ENCODE measurements around the gene ENOX1.

Gene ENOX1

GRCh38 chr13:43611281-43612273 is 175.2 kb downstream of the ENOX1 start:
- FAIRE-seq (no peak), DNase-seq (ENCODE audit: insufficient read length, low spot score) (no peak)

GRCh38 chr13:43608400-43609137 is 178.2 kb downstream of the ENOX1 start:
- FAIRE-seq: no peak
- no peak for DNase-seq (ENCODE audit: insufficient read length, low spot score)

- FAIRE-seq: no peak
- DNase-seq (ENCODE audit: insufficient read length, low spot score): no peak
Measured at GRCh38 chr13:43597599-43597945, 189.2 kb downstream of the ENOX1 start.

- DNase-seq (ENCODE audit: insufficient read length, low spot score) (no peak), FAIRE-seq (no peak)
Measured at GRCh38 chr13:43596924-43597598, 189.7 kb downstream of the ENOX1 start.

GRCh38 chr13:43596006-43596405 is 190.8 kb downstream of the ENOX1 start:
- DNase-seq (ENCODE audit: insufficient read length, low spot score): no peak
- FAIRE-seq: no peak

- no peak for FAIRE-seq
Measured at GRCh38 chr13:43587376-43587775, 199.4 kb downstream of the ENOX1 start.

GRCh38 chr13:43584751-43585150 is 202.0 kb downstream of the ENOX1 start:
- DNase-seq (ENCODE audit: insufficient read length, low spot score) (no peak), FAIRE-seq (no peak)

More at GRCh38 chr13:43587376-43587775, 199.4 kb downstream of the ENOX1 start:
- no peak for DNase-seq (ENCODE audit: insufficient read length, low spot score)

- DNase-seq (ENCODE audit: insufficient read length, low spot score) (no peak), FAIRE-seq (no peak)
Measured at GRCh38 chr13:43583321-43583720, 203.5 kb downstream of the ENOX1 start.

GRCh38 chr13:43580280-43580679 is 206.5 kb downstream of the ENOX1 start:
- FAIRE-seq: no peak
- DNase-seq (ENCODE audit: insufficient read length, low spot score): no peak

- DNase-seq (ENCODE audit: insufficient read length, low spot score) (no peak), FAIRE-seq (no peak)
Measured at GRCh38 chr13:43579321-43579720, 207.5 kb downstream of the ENOX1 start.

GRCh38 chr13:43574605-43575004 is 212.2 kb downstream of the ENOX1 start:
- DNase-seq (ENCODE audit: insufficient read length, low spot score): no peak
- FAIRE-seq: no peak

GRCh38 chr13:43573802-43574514 is 212.8 kb downstream of the ENOX1 start:
- FAIRE-seq (no peak), DNase-seq (ENCODE audit: insufficient read length, low spot score) (peak; percentile 5)

- no peak for FAIRE-seq
- no peak for DNase-seq (ENCODE audit: insufficient read length, low spot score)
Measured at GRCh38 chr13:43573361-43573740, 213.4 kb downstream of the ENOX1 start.

GRCh38 chr13:43572656-43573360 is 214.0 kb downstream of the ENOX1 start:
- no peak for FAIRE-seq
- no peak for DNase-seq (ENCODE audit: insufficient read length, low spot score)

- DNase-seq (ENCODE audit: insufficient read length, low spot score) (no peak), FAIRE-seq (no peak)
Measured at GRCh38 chr13:43569658-43570057, 217.1 kb downstream of the ENOX1 start.

GRCh38 chr13:43567608-43568007 is 219.2 kb downstream of the ENOX1 start:
- DNase-seq (ENCODE audit: insufficient read length, low spot score) (no peak), FAIRE-seq (no peak)

GRCh38 chr13:43564952-43565351 is 221.8 kb downstream of the ENOX1 start:
- no peak for FAIRE-seq

GRCh38 chr13:43561081-43561480 is 225.7 kb downstream of the ENOX1 start:
- no peak for DNase-seq (ENCODE audit: insufficient read length, low spot score)
- FAIRE-seq: no peak

More at GRCh38 chr13:43564952-43565351, 221.8 kb downstream of the ENOX1 start:
- no peak for DNase-seq (ENCODE audit: insufficient read length, low spot score)

GRCh38 chr13:43558939-43559338 is 227.8 kb downstream of the ENOX1 start:
- DNase-seq (ENCODE audit: insufficient read length, low spot score): no peak
- no peak for FAIRE-seq

GRCh38 chr13:43558326-43558725 is 228.4 kb downstream of the ENOX1 start:
- no peak for DNase-seq (ENCODE audit: insufficient read length, low spot score)

More at GRCh38 chr13:43558326-43558725, 228.4 kb downstream of the ENOX1 start:
- FAIRE-seq: no peak

Measured in GM19239 (cell line).